GM18511 (cell line): Measurements from ENCODE around the gene ADCY7.
"Not testable (repeated sequence)": the region's sequence is repeated elsewhere in the genome, so short reads cannot be mapped to it uniquely, and the experiment has no call there.

Experiments
- ATAC-seq: cut with Tn5 transposase; IDR thresholded peaks from one replicate; pipeline ENCODE4 v1.9.1; 2021; ENCODE audit warnings: mild to moderate bottlenecking, moderate library complexity; ENCODE audit not compliant: unreplicated experiment

The ADCY7 gene

DNA sequence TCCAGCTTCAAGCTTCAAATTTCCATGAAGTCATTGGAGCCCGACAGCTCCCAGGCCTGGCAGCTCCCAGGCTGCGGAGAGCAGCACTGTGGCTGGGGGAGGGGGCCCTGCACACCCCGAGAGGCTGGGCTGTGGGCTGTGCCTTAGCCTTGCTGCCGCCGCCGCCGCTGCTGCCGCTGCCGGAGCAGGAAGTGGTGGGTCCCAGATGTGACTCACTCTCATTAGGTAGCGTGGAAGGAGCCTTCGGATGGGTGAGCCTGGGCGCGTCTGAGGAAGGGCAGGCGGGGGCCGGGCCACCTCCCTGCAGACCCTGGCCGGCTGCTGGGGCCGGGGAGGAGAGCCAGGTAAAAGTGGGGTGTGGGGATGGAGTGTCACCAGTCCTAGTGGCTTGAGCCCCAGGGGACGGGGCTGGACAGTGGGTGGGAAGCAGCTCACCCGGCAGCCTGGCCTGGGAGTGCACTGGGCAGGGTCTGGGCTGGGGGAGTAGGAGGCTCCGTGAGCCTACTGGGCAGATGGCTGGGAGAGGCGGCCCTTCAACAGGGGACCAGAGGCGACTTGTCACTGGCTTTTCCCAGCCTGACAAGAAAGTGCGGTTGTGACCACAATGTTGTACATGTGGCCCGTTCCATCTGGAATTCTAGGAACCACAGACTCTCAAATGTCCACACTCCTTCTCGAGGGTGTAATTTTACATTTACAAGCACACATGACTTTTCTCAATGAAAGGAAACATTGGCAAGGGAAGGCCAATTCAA lies at the start of gene ADCY7:
TSS of gene ADCY7 (plus strand) at position 215 of the 755 bp plus-strand sequence. CDS start 21,629 bp downstream, outside the sequence.
- ATAC-seq = peak; percentile 90

GRCh38 chr16:50219402-50219975 lies 46.9 kb upstream of the ADCY7 start:
- no peak for ATAC-seq

DNA sequence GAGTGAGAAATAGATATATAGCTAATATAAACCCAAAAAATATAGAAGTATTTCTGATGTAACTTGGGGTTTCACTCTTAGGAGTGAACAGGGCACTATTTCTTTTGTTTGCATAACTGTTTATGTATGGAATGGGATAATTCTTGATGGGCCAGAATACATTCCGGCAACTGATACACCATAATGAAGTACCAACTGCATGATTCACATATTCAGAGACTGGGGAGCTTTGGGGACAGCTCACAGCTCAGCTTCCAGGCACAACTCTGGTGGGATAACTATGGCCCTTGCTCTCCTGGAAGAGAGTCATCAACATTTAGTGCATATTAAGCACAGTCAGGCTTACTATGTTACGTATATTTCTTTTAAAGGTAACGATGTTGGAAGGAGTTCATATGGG lies 42.1 kb upstream of the ADCY7 start:
- no peak for ATAC-seq

DNA sequence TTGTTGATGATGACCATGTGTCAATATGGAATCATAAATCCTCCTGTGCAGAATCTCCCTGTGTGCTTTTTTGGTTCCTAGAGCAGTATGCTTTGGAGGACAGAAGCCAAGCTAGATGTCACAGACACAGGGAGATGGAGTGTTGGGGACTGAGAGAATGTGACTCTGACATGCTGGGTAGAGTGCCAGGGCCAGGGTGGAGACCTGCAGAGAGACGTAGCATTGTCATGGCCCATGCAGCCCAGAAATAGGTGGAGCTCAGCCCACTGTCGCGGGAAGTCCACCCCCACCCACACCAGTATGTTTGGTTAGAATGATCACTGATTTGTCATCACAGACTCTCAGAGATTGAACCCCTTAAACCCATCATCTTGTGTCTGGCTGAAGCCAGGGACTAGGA lies 39.2 kb upstream of the ADCY7 start:
- ATAC-seq = no peak

- ATAC-seq = no peak
Measured at GRCh38 chr16:50227665-50228064, 38.7 kb upstream of the ADCY7 start.

- no peak for ATAC-seq
Measured at GRCh38 chr16:50228364-50228868, 37.9 kb upstream of the ADCY7 start.

DNA sequence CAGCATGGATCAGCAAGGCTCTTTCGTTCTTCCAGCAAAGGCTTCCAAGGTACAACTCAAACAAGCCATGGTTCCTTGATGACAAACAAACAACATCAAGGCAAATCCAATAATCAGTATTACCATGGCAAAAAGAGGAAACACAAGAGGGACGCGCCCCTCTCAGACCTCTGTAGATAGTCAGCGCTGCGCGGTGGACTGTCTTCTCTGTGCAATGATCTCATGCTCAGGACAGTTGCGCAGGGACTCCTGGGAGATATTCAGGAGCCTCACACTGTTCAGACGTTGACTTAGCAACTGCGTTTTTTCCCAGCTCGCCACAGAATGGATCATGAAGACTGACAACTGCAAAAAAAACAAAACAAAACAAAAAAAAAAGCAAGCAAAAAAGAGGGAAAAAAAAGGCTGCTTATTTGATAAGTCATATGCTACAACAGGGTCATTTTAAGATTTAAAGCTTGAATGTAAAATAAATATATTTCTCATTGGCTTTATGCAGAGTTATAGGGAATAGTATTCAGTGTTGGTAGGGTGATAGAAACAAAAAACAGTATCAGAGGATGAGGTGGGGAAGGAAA lies 37.1 kb upstream of the ADCY7 start:
- no peak for ATAC-seq

GRCh38 chr16:50234771-50235556 lies 31.4 kb upstream of the ADCY7 start:
- no peak for ATAC-seq

DNA sequence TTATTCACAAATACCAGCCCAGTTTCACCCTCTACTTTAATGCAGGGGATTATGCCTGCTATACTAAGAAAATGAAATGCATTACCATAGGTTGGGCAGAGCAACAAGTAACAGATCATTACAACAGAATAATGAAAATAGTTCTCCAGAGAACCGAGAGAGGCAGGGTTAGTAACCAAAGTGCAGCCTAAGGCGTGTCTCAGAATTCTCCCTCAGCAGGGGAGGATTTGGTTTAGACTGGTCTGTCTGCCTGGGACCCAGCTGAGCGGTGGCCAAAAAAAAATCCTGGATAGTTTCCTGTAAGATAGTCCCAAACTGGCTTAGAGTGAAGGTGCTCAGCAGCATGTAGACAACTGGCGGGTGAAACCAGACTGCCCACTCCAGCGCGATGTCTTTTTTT lies 30.8 kb upstream of the ADCY7 start:
- no peak for ATAC-seq

DNA sequence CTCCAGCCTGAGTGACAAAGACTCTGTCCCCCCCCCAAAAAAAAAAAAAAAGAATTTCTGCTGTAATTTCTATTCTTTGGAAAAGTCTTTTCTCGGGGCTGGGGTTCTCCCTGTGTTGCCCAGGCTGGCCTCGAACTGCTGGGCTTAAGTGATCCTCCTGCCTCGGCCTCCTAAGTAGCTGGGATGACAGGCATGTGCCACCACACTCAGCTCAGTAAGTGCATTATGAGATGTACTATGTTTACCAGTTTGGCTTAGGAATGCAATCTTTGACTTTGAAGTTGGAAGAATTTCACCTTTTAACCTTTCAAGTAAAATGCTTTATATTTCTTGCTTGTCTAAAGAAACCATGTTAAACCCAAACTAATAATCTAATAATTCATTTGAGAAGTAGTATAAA lies 28.0 kb upstream of the ADCY7 start:
- no peak for ATAC-seq

- no peak for ATAC-seq
Measured at GRCh38 chr16:50238868-50239301, 27.5 kb upstream of the ADCY7 start.

DNA sequence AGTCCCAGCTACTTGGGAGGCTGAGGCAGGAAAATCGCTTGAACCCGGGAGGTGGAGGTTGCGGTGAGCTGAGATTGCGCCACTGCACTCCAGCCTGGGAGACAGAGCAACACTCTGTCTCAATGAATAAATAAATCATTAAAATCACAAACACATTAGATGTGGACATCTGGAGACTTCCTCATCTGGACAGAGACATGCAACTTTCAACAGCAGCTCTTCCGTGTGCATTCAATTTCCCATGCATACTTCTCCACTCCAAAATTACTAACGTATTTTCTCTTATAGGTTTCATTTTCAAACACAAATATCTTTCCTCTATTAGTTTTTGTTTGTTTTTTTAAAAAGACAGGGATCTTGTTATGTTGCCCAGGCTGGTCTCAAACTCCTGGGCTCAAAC lies 23.3 kb upstream of the ADCY7 start:
- ATAC-seq = not testable (repeated sequence)

- ATAC-seq = no peak
Measured at GRCh38 chr16:50244140-50244503, 22.2 kb upstream of the ADCY7 start.

GRCh38 chr16:50244504-50245416 lies 21.6 kb upstream of the ADCY7 start:
- ATAC-seq = no peak

GRCh38 chr16:50245417-50246298 lies 20.7 kb upstream of the ADCY7 start:
- peak; percentile 80 for ATAC-seq

- ATAC-seq = peak; percentile 42
Measured at GRCh38 chr16:50246299-50247122, 19.8 kb upstream of the ADCY7 start.

GRCh38 chr16:50247123-50247905 lies 19.0 kb upstream of the ADCY7 start:
- no peak for ATAC-seq
